Testis (tissue), 3 donors: Measurements from ENCODE around the gene RBM20. TPM values are rescaled to one million over a fixed set of nuclear protein-coding genes. Genes with fewer than 3 reads are reported as not detected.

Experiments used
- DNase-seq: peaks from one replicate; pipeline ENCODE4 v3.0.0-alpha.2; 2019
- H3K27ac ChIP-seq, 2 donors: fragments of 200-600 bp; sonication (generic); one replicate each; pipeline ENCODE4 v1.5.1; 2019
- H3K27me3 ChIP-seq: fragments of 200-600 bp; sonication (generic); one replicate; pipeline ENCODE4 v1.5.1; 2019
- H3K36me3 ChIP-seq: fragments of 200-600 bp; sonication (generic); one replicate; pipeline ENCODE4 v1.5.1; 2017; ENCODE audit warnings: low read depth; ENCODE audit errors: missing control alignments
- H3K4me1 ChIP-seq: fragments of 200-600 bp; sonication (generic); one replicate; pipeline ENCODE4 v1.5.1; 2019
- H3K4me3 ChIP-seq, 2 donors: fragments of 200-600 bp; sonication (generic); one replicate each; pipeline ENCODE4 v1.5.1; 2017 to 2019
- H3K9me3 ChIP-seq: fragments of 200-600 bp; sonication (generic); one replicate; pipeline ENCODE4 v1.5.1; 2017
- CTCF ChIP-seq, 3 experiments: fragments of 450-650 bp in 2 of 3; fragments of 200-600 bp in 1 of 3; sonication (generic) in 1 of 3; IDR thresholded peaks; one replicate each; pipeline ENCODE4 v1.5.1; 2016 to 2019; ENCODE audit warnings: antibody characterized with exemption in 3 of 3, mild to moderate bottlenecking in 2 of 3, moderate library complexity in 1 of 3
- POLR2A ChIP-seq: fragments of 450-650 bp; IDR thresholded peaks from one replicate; pipeline ENCODE4 v1.6.1; 2017; ENCODE audit warnings: antibody characterized with exemption, mild to moderate bottlenecking, moderate library complexity
- WGBS, 2 donors: methylation state at CpG; one replicate each; pipeline ENCODE4 v1.1.5; 2018; 5-methylcytosine and 5-hydroxymethylcytosine counted together
- intact Hi-C: fragments of 100-400 bp; cut with DNase I; formaldehyde crosslinking; loops from one replicate; pipeline ENCODE4 v1.15.1; 2023; ENCODE audit warnings: low total_unique reads
- polyA plus RNA-seq: library from polyadenylated mRNA; stranded (reverse); fragments of 350-450 nt; fragmentation: Illumina TruSeq; extraction: RNeasy Lipid Tissue Mini Kit (QIAGEN cat#74804); gene quantifications from one replicate; pipeline ENCODE4 v1.2.3, GENCODE V29; 2014; ENCODE audit warnings: low read depth, low replicate concordance; ENCODE audit not compliant: insufficient read depth
- total RNA-seq, 2 donors: library from RNA; depleted of rRNA; stranded (reverse); fragments of >200 nt; gene quantifications; one replicate each; pipeline ENCODE4 v1.2.3, GENCODE V29; 2016

Gene RBM20
- total and polyA plus RNA-seq, 3 donors from 2014 or later, result 1.7 to 5.3 (median 3.1) TPM

- Histone ChIP-seq H3K36me3 (no peaks in the 10 kb centered on the region), H3K27me3 (no peaks in the 10 kb centered on the region), H3K9me3 (no peaks in the 10 kb centered on the region), H3K4me1 (no peaks in the 10 kb centered on the region), H3K27ac (no peak overlapping the region), H3K4me3 (no peak overlapping the region)
- no peak for DNase-seq
- intact Hi-C loops, result no loop called here
- TF ChIP-seq POLR2A (no peak), CTCF (IDR thresholded peaks at IDR 0.05) (no peak)
- 92% methylated on average over 8 of the region's 8 CpGs for WGBS, 2 donors
These were observed 118.1 kb downstream of the RBM20 start for GRCh38 chr10:110762109-110762848.

DNA sequence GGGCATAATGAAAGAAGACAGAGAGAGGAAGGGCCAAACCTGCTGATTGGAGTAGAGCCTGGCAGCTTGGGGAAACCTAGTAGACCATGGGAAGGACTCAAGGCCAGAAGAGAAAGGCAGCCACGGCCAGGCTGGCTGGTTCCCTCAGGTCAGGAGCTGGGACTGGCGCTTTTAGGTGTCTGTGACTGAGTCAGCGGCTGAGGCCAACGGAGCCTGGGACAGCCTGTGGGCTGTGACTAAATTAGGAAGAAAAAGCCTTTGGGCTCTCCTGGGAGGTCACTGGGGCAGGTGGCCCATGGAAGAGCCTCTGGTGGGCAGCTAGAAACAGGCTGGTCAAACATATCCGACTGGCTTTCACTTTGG, 118.7 kb downstream of the RBM20 start:
- TF ChIP-seq CTCF (IDR thresholded peaks at IDR 0.05) (no peak), POLR2A (no peak)
- no peak for DNase-seq
- H3K27ac ChIP-seq, result no peak overlapping the region
- H3K36me3 ChIP-seq, result no peaks in the 10 kb centered on the region
- no peak overlapping the region for H3K4me3 ChIP-seq
- intact Hi-C loops, result no loop called here
- H3K4me1 ChIP-seq, result no peaks in the 10 kb centered on the region
- H3K27me3 ChIP-seq, result no peaks in the 10 kb centered on the region
- no peaks in the 10 kb centered on the region for H3K9me3 ChIP-seq
- 87 to 88% methylated on average over 4 to 5 of the region's 5 CpGs for WGBS, 2 donors

GRCh38 chr10:110764378-110764777, 120.2 kb downstream of the RBM20 start:
- 87 to 91% methylated on average over 12 of the region's 12 CpGs for WGBS, 2 donors
- no peak overlapping the region for H3K4me3 ChIP-seq
- intact Hi-C loops, result no loop called here
- H3K27ac ChIP-seq, result no peak overlapping the region
- no peaks in the 10 kb centered on the region for H3K27me3 ChIP-seq
- no peaks in the 10 kb centered on the region for H3K36me3 ChIP-seq
- TF ChIP-seq CTCF (IDR thresholded peaks at IDR 0.05) (no peak), POLR2A (no peak)
- H3K9me3 ChIP-seq, result no peaks in the 10 kb centered on the region
- DNase-seq, result no peak
- H3K4me1 ChIP-seq, result no peaks in the 10 kb centered on the region

DNA sequence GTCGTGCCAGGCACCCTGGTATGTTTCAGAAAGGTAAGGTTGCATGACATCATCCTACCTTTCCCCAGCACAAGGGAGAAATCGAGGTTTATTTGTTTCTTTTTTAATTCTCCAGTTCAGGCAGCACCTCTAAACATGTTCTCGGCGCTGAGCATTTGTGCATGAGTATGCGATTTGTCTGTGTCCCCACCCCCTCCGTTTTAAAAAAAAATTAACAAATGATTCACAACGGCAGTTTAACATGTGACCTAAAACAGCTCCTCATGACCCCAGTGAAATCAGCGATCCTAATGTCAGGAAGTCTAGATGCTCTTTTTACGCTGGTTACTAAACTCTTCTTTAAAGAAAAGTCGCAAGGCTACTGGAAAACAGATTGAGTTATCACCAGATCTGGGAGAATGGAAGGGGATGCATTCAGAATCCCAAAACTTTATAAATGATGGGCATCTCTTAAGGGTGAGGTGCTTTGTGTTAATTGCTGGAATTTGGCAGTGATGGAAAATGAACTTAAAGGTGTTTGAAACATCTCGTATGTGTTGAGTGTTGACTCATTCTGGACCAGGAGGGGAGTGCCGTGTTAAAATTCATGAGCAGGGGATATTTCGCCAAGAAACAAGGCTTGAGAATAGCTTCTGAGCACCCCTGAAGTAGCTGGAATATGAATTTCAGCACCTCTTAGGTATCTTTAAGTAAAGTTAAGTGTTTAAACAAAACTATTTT, 120.8 kb downstream of the RBM20 start:
- DNase-seq, result no peak
- Histone ChIP-seq H3K27ac (no peak overlapping the region), H3K4me1 (no peaks in the 10 kb centered on the region), H3K27me3 (no peaks in the 10 kb centered on the region), H3K4me3 (no peak overlapping the region), H3K36me3 (no peaks in the 10 kb centered on the region), H3K9me3 (no peaks in the 10 kb centered on the region)
- WGBS, 2 donors, result 85 to 87% methylated on average over 13 of the region's 13 CpGs
- TF ChIP-seq CTCF (IDR thresholded peaks at IDR 0.05) (no peak), POLR2A (no peak)
- intact Hi-C loops, result no loop called here
